ENCODE results near the gene TRIM33. TPM values are rescaled to one million over a fixed set of nuclear protein-coding genes. Genes with fewer than 3 reads are reported as not detected.

TRIM33 gene
- polyA plus RNA-seq, 1 donor (not counting 4 experiments of a cell fraction or from before 2014, with no cell fraction given), result 26.4 TPM

- DNase-seq (ENCODE audit: low read depth, low spot score) (no peak), FAIRE-seq (no peak)
- Histone ChIP-seq H3K9me1 (ENCODE audit: control insufficient read depth, extremely low read depth, insufficient read depth, low read length) (no peaks in the 10 kb centered on the region), H3K4me1 (ENCODE audit: control insufficient read depth, extremely low read depth, insufficient read depth, low read length) (peaks cover 16% of the 10 kb centered on the region), H3K27me3 (ENCODE audit: control insufficient read depth, extremely low read depth, insufficient read depth, low read length) (no peaks in the 10 kb centered on the region), H3K36me3 (ENCODE audit: control insufficient read depth in 2 of 2, extremely low read depth in 1 of 2, insufficient read depth in 2 of 2, low read length in 2 of 2) (no peaks in the 10 kb centered on the region), H3K4me2 (ENCODE audit: control insufficient read depth, extremely low read depth, insufficient read depth, low read depth, low read length) (no peak overlapping the region), H3K9me3 (ENCODE audit: control insufficient read depth, low read depth, low read length) (peaks cover 3% of the 10 kb centered on the region), H3K4me3 (ENCODE audit: control insufficient read depth in 2 of 3, extremely low read depth in 1 of 3, insufficient read depth in 2 of 3, low read depth in 1 of 3, low read length in 3 of 3) (no peak overlapping the region), H3K27ac (ENCODE audit: control insufficient read depth, insufficient read depth, low read length) (no peak overlapping the region), H2AFZ (ENCODE audit: control insufficient read depth, low read length) (no peak overlapping the region), H3K9ac (ENCODE audit: control insufficient read depth, extremely low read depth, insufficient read depth, low read length) (no peak overlapping the region), H4K20me1 (ENCODE audit: control insufficient read depth, extremely low read depth, insufficient read depth, low read length) (peaks cover 11% of the 10 kb centered on the region), H3K79me2 (ENCODE audit: control insufficient read depth, insufficient read depth, low read length) (peaks cover 76% of the 10 kb centered on the region)
- no peak for TF ChIP-seq CTCF (optimal IDR thresholded peaks at IDR 0.05 in 1 of 3, IDR thresholded peaks at IDR 0.05 in 1 of 3, conservative IDR thresholded peaks at IDR 0.05 in 1 of 3; ENCODE audit: extremely low read depth in 1 of 3, insufficient read depth in 2 of 3, low read length in 3 of 3)
- no peak for TF ChIP-seq EZH2 (IDR thresholded peaks at IDR 0.05; ENCODE audit: low read length)
- dilution Hi-C loops (cut with MboI; ENCODE audit: extremely low pct_ligation_motif_present, low sequenced_read_pairs), result no loop called here
These were observed 43.0 kb downstream of the TRIM33 start for GRCh38 chr1:114468047-114468446.

GRCh38 chr1:114467491-114467890, 43.5 kb downstream of the TRIM33 start:
- no peak overlapping the region for H3K4me2 ChIP-seq (ENCODE audit: control insufficient read depth, extremely low read depth, insufficient read depth, low read depth, low read length)
- no peaks in the 10 kb centered on the region for H3K9me1 ChIP-seq (ENCODE audit: control insufficient read depth, extremely low read depth, insufficient read depth, low read length)
- H3K36me3 ChIP-seq (ENCODE audit: control insufficient read depth in 2 of 2, extremely low read depth in 1 of 2, insufficient read depth in 2 of 2, low read length in 2 of 2), result no peaks in the 10 kb centered on the region
- H3K4me1 ChIP-seq (ENCODE audit: control insufficient read depth, extremely low read depth, insufficient read depth, low read length), result peaks cover 16% of the 10 kb centered on the region
- H2AFZ ChIP-seq (ENCODE audit: control insufficient read depth, low read length), result no peak overlapping the region
- peaks cover 70% of the 10 kb centered on the region for H3K79me2 ChIP-seq (ENCODE audit: control insufficient read depth, insufficient read depth, low read length)
- H3K27ac ChIP-seq (ENCODE audit: control insufficient read depth, insufficient read depth, low read length), result no peak overlapping the region
- H3K4me3 ChIP-seq (ENCODE audit: control insufficient read depth in 2 of 3, extremely low read depth in 1 of 3, insufficient read depth in 2 of 3, low read depth in 1 of 3, low read length in 3 of 3), result no peak overlapping the region
- TF ChIP-seq EZH2 (IDR thresholded peaks at IDR 0.05; ENCODE audit: low read length) (no peak), CTCF (optimal IDR thresholded peaks at IDR 0.05 in 1 of 3, IDR thresholded peaks at IDR 0.05 in 1 of 3, conservative IDR thresholded peaks at IDR 0.05 in 1 of 3; ENCODE audit: extremely low read depth in 1 of 3, insufficient read depth in 2 of 3, low read length in 3 of 3) (no peak)
- H3K27me3 ChIP-seq (ENCODE audit: control insufficient read depth, extremely low read depth, insufficient read depth, low read length), result no peaks in the 10 kb centered on the region
- dilution Hi-C loops (cut with MboI; ENCODE audit: extremely low pct_ligation_motif_present, low sequenced_read_pairs), result no loop called here
- FAIRE-seq (no peak), DNase-seq (ENCODE audit: low read depth, low spot score) (no peak)
- peaks cover 11% of the 10 kb centered on the region for H4K20me1 ChIP-seq (ENCODE audit: control insufficient read depth, extremely low read depth, insufficient read depth, low read length)
- peaks cover 2% of the 10 kb centered on the region for H3K9me3 ChIP-seq (ENCODE audit: control insufficient read depth, low read depth, low read length)
- H3K9ac ChIP-seq (ENCODE audit: control insufficient read depth, extremely low read depth, insufficient read depth, low read length), result no peak overlapping the region
